HG02610 (cell line): Measurements from ENCODE around the gene FBLN1.

Source experiments
- ATAC-seq: cut with Tn5 transposase; IDR thresholded peaks from one replicate; pipeline ENCODE4 v1.9.1; 2021; ENCODE audit warnings: mild to moderate bottlenecking, moderate library complexity; ENCODE audit not compliant: unreplicated experiment

FBLN1 gene

GRCh38 chr22:45563362-45564040 is 60.8 kb downstream of the FBLN1 start:
- ATAC-seq: no peak

GRCh38 chr22:45564349-45565030 is 61.8 kb downstream of the FBLN1 start:
- no peak for ATAC-seq

- ATAC-seq: no peak
Measured at GRCh38 chr22:45565171-45565570, 62.5 kb downstream of the FBLN1 start.

GRCh38 chr22:45565973-45566372 is 63.3 kb downstream of the FBLN1 start:
- no peak for ATAC-seq

GRCh38 chr22:45568213-45568612 is 65.5 kb downstream of the FBLN1 start:
- no peak for ATAC-seq

GRCh38 chr22:45571089-45571488 is 68.4 kb downstream of the FBLN1 start:
- ATAC-seq: no peak

- no peak for ATAC-seq
Measured at GRCh38 chr22:45572444-45572843, 69.8 kb downstream of the FBLN1 start.

GRCh38 chr22:45574069-45574703 is 71.5 kb downstream of the FBLN1 start:
- ATAC-seq: no peak

- ATAC-seq: no peak
Measured at GRCh38 chr22:45575173-45575572, 72.5 kb downstream of the FBLN1 start.

- ATAC-seq: no peak
Measured at GRCh38 chr22:45575607-45576272, 73.1 kb downstream of the FBLN1 start.

GRCh38 chr22:45576273-45576625 is 73.6 kb downstream of the FBLN1 start:
- ATAC-seq: no peak

GRCh38 chr22:45576730-45577464 is 74.2 kb downstream of the FBLN1 start:
- ATAC-seq: no peak

GRCh38 chr22:45577746-45578523 is 75.3 kb downstream of the FBLN1 start:
- ATAC-seq: no peak

- ATAC-seq: no peak
Measured at GRCh38 chr22:45578524-45579147, 76.0 kb downstream of the FBLN1 start.

GRCh38 chr22:45579306-45579705 is 76.6 kb downstream of the FBLN1 start:
- ATAC-seq: no peak

- ATAC-seq: no peak
Measured at GRCh38 chr22:45579806-45580725, 77.4 kb downstream of the FBLN1 start.

GRCh38 chr22:45580726-45581381 is 78.2 kb downstream of the FBLN1 start:
- no peak for ATAC-seq

GRCh38 chr22:45581549-45582080 is 78.9 kb downstream of the FBLN1 start:
- no peak for ATAC-seq
